GM19372 (cell line): ENCODE data around the gene CDKN2B-AS1.
"Not testable (repeated sequence)": the region's sequence is repeated elsewhere in the genome, so short reads cannot be mapped to it uniquely, and the experiment has no call there.

ENCODE experiments used
- ATAC-seq: cut with Tn5 transposase; IDR thresholded peaks from one replicate; pipeline ENCODE4 v1.9.1; 2021; ENCODE audit warnings: mild to moderate bottlenecking, low read depth, moderate library complexity; ENCODE audit not compliant: unreplicated experiment

Gene CDKN2B-AS1

GRCh38 chr9:22040760-22041159 lies 46.2 kb downstream of the CDKN2B-AS1 start:
- no peak for ATAC-seq

DNA sequence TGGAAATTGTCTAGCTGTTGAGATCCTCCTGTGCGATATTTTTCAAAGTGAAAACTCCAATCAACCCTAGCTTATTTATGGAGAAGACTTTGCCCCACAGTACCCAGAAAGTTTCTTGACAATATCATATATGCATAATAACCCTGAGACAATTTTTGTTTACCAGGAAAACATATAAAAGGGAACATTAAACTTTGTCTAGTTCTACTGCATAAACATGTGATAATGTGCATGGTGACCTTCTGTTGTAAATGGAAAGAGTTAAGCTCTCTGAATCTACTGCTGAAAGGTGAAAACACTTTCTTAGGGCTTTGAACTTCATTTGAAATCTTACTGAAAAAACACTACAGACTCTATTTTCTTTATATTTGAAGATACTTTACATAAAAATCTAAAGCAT lies 46.8 kb downstream of the CDKN2B-AS1 start:
- ATAC-seq: no peak

- no peak for ATAC-seq
Measured at GRCh38 chr9:22041775-22042174, 47.2 kb downstream of the CDKN2B-AS1 start.

- ATAC-seq: no peak
Measured at GRCh38 chr9:22043928-22044327, 49.3 kb downstream of the CDKN2B-AS1 start.

DNA sequence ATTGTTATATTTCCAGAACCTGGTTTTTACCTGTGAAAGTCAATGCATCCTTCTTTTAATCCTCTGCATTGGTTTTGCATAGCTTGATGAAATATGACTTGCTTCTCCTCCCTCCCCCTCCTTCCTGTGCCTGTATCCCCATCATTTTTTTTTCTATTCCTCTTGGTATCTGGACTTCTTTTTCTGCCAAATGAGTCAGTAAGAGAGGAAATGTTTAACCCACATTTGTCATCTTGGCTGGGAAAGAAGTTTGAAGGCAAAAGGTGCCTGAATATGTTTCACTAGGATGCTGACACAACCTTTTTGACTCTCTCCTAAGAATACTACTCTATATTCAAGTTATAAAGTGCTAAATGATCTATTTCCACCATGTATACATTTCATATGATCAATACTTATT lies 50.0 kb downstream of the CDKN2B-AS1 start:
- ATAC-seq: no peak

DNA sequence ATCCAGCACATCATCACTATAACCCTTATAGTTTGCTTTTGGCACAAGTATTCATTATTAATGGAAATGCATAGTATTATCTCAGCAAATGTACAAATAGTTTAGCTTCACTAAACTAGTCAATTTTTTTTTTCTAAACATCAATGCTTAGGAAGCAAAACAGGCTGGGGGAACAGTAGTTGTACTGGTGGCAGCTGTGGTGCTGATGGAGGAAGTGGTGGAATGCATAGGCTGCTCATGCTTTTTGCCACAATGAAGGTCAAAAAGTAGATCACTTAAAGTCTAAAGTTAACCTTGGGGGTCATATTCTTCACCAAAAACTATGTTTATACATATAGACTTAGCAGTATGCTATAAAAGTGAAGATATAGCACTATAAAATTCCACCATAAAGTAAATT lies 50.8 kb downstream of the CDKN2B-AS1 start:
- no peak for ATAC-seq

DNA sequence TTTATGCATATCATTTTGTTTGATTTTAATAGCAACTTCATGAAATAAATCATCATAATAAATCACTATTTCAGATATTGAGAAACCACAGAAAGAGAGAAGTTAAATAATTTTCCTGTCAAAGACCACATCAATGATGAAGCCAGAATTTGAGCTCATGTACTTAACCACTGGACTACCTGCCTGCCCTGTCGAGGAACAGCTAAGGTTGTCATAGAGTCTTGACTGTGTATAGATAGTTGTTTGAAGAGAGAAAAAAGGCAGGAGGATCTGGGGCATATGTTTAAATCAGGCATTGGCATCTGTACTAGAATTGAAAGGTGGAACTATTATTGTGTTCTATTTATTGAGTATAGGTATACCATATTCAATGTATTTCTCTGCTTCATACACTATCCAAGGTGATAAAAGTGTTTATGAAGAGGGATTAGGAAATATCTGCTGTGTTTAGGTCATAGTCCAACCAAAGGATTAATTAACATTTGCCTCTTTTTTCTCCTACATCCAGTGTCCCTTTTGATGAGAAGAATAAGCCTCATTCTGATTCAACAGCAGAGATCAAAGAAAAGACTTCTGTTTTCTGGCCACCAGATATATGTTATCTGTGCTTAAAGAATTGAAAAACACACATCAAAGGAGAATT lies 51.8 kb downstream of the CDKN2B-AS1 start:
- ATAC-seq: no peak

DNA sequence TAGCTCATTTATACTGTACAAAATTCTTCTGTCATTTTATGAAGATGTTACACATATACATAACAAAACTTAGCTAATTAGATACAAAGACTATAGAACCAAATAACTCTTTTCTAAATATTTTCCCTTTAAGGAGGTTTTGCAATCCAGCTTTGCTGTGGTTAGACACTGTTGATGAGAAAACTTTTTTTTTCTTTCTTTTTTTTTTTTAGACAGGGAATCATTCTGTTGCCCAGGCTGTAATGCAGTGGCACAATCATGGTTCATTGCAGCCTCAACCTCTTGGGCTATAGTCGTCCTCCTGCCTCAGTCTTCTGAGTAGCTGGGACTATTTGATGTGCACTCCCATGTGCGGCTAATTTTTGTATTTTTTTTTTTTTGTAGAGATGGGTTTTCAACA lies 53.0 kb downstream of the CDKN2B-AS1 start:
- ATAC-seq: no peak

DNA sequence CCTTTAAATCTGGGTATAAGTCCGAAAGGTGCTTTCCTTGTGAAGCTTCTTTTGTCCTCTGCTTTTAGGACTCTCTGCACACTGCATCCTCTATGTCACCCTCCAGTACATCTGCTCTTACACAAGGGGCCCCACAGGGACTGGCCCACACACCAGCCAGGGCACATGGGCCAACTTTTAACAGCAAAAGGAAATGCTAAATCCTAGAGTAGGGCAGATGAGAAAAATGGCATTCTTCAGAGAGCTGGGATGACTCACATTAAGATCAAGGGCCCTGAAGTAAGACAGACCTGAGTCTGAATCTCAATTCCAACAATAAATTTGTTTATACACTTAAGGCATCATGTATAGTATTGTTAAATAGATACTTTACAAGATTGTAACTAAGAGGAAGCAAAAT lies 54.8 kb downstream of the CDKN2B-AS1 start:
- ATAC-seq: no peak

GRCh38 chr9:22050924-22051323 lies 56.3 kb downstream of the CDKN2B-AS1 start:
- ATAC-seq: peak; percentile 72

DNA sequence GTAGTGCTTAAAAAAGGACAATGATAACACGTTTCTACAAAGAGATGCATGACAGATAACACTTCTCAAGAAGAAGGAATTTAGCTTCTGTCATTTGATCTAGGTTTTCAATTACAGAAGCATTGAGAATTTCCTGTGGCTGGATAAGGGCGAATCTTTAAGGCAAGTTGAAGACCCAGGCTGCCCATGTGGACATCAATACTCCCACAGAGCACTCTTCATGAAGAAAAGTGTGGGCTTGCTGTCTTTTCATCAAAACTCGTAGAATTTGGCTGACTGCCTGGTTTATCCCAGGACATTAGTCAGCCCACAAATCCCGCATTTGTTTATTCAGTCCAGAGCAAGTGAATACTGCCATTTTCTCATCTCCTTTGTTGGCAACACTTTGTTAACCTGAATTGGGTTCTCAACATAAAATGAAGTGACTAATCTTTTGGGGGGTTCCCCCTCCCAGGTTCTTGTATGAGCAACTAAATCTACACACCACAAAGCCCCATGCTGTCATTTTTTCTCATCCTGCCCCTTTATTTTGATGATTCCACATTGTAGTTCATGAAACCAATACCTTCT lies 57.9 kb downstream of the CDKN2B-AS1 start:
- no peak for ATAC-seq

- no peak for ATAC-seq
Measured at GRCh38 chr9:22053178-22053577, 58.6 kb downstream of the CDKN2B-AS1 start.

GRCh38 chr9:22054076-22054475 lies 59.5 kb downstream of the CDKN2B-AS1 start:
- no peak for ATAC-seq

DNA sequence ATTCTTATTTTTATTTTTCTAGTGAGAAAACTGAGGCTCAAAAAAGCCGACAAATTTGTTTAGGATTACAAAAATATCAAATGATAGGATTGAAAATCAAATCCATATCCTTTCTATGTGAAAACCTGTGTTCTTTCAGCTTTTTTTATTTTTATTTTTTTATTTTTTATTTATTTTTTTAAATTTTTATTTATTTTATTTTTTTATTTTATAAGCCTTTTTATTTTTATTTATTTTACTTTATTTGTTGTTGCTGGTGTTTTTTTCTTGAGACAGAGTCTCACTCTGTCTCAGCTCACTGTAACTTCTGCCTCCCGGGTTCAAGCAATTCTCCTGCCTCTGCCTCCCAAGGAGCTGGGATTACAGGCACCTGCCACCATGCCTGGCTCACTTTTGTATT lies 59.9 kb downstream of the CDKN2B-AS1 start:
- ATAC-seq: no peak

DNA sequence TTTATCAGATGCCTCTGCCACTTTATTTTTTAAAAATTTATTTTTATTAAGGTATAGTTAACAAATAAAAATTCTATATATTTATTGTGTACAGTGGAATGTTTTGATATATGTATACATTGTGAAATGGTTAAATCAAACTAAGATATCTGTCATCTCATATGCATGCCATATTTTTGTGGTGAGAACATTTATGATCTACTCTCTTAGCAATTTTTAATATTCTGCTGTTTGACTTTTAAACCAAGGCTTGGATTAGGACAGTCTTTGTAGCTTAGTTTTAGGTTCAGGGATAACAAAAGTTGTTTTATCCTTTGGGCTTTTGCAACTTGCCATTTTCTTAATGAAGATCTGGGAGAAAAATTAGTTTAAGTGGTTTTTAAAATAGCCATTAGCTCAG lies 60.5 kb downstream of the CDKN2B-AS1 start:
- ATAC-seq: no peak

DNA sequence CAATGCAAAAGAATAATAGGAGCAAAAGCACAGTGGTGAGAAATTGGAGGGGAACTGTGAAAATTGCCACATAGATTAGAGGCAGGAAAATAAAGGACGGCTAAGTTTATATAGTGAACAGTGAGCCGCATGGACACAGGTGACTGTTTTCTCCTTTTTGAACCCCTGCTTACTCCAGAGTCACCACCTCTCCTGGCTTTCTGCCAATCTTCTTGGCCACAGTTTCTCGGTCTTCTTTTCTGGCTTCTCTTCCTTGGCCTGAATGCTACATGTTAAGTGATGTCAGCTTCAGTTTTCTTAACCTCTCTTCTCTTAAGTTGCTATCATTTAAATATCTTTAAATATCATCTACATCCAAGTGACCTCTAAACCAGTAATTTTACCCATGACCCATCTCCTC lies 61.8 kb downstream of the CDKN2B-AS1 start:
- ATAC-seq: no peak

GRCh38 chr9:22057972-22058371 lies 63.4 kb downstream of the CDKN2B-AS1 start:
- ATAC-seq: not testable (repeated sequence)

DNA sequence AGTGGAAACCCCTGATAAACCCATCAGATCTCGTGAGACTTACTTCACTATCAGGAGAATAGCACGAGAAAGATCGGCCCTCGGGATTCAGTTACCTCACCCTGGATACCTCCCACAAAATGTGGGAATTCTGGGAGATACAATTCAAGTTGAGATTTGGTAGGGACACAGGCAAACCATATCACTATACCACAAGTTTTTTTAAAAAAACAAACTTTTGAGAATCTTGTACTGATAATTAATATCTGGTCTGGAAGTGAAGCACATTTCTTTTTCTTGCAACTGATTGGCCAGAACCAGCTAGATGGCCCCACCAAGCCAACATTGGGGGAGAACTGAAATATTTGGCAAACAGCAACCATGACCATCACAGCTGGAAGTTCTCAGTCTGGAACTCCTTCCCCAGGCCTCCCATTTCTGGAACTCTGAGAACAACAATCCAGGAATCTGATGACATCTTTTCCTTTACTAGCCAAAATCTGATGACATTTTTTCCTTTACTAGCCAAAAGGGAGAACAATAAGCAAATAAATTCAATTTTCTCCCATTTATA lies 66.3 kb downstream of the CDKN2B-AS1 start:
- no peak for ATAC-seq

- no peak for ATAC-seq
Measured at GRCh38 chr9:22064957-22065356, 70.4 kb downstream of the CDKN2B-AS1 start.

- no peak for ATAC-seq
Measured at GRCh38 chr9:22065431-22066200, 71.0 kb downstream of the CDKN2B-AS1 start.

DNA sequence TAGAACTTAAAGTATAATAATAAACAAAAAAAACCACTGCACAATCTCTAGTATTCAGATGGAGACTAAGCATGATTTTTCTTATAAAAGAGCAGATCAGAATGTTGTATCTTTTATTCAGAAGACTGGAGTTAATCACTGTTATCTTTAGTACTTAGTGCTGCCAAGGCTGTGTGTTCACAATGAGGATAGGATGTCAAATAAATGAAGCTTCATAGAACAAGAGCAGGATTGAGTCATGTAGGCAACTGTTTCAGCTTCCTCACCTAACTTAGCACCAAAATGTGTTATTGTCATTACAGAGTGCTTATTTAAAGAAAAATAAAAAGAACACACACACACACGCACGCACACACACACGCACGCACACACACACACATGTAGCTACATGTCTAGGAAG lies 72.6 kb downstream of the CDKN2B-AS1 start:
- no peak for ATAC-seq

DNA sequence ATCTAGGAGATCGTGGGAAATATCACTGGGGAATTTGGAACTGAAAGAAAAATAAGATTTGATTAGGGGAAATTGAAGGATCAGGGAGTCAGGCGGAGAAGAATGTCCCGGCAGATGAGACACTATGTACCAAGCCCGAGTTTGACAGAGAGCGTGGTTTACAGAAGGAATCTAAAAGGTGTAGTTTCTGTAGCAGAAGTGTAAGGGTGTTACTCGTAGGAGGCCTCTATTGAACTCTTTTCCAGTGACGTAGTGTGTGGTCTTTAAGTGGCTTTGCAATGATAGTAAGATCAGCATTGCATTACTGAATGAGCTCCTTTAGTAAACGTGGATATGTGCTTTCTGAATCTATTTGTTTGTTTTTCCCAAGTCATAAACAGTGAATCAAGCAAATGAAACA lies 73.8 kb downstream of the CDKN2B-AS1 start:
- ATAC-seq: no peak
